Activated T-helper 2 cell treated with anti-CD3 and anti-CD28 coated beads, Interferon-gamma antibody, Interleukin-2, Interleukin-4, amounts not matched to agents 10 μg/mL and 5 μg/mL and 100 μg/mL, durations not matched to agents 14 hours and 24 hours and 36 hours (primary cell): ENCODE measurements around the gene UGCG. TPM values are rescaled to one million over a fixed set of nuclear protein-coding genes. Genes with fewer than 3 reads are reported as not detected.

Experiments used
- DNase-seq: peaks from one replicate; pipeline ENCODE4 v3.0.0; 2021; ENCODE audit warnings: low spot score
- H3K27ac Mint-ChIP-seq: one replicate; pipeline ENCODE4 v1.8.0; 2021; ENCODE audit warnings: mixed read lengths
- H3K27me3 Mint-ChIP-seq: one replicate; pipeline ENCODE4 v1.8.0; 2021; ENCODE audit warnings: low read depth, mixed read lengths
- H3K36me3 Mint-ChIP-seq: one replicate; pipeline ENCODE4 v1.8.0; 2021; ENCODE audit warnings: low read depth, mixed read lengths
- H3K4me1 Mint-ChIP-seq: one replicate; pipeline ENCODE4 v1.8.0; 2021; ENCODE audit warnings: low read depth, mixed read lengths
- H3K4me3 Mint-ChIP-seq: one replicate; pipeline ENCODE4 v1.8.0; 2021; ENCODE audit warnings: low read depth, mild to moderate bottlenecking, moderate library complexity, mixed read lengths
- H3K9me3 Mint-ChIP-seq: one replicate; pipeline ENCODE4 v1.8.0; 2021; ENCODE audit warnings: mixed read lengths
- intact Hi-C: fragments of 100-400 bp; cut with micrococcal nuclease; formaldehyde crosslinking; loops from one replicate; pipeline ENCODE4 v1.15.1; 2023
- total RNA-seq: library from RNA; stranded (reverse); gene quantifications from 2 replicates; pipeline ENCODE4 v1.2.3, GENCODE V29; 2022

Gene UGCG
- 14.4 and 16.6 TPM in 2 replicates for total RNA-seq

DNA sequence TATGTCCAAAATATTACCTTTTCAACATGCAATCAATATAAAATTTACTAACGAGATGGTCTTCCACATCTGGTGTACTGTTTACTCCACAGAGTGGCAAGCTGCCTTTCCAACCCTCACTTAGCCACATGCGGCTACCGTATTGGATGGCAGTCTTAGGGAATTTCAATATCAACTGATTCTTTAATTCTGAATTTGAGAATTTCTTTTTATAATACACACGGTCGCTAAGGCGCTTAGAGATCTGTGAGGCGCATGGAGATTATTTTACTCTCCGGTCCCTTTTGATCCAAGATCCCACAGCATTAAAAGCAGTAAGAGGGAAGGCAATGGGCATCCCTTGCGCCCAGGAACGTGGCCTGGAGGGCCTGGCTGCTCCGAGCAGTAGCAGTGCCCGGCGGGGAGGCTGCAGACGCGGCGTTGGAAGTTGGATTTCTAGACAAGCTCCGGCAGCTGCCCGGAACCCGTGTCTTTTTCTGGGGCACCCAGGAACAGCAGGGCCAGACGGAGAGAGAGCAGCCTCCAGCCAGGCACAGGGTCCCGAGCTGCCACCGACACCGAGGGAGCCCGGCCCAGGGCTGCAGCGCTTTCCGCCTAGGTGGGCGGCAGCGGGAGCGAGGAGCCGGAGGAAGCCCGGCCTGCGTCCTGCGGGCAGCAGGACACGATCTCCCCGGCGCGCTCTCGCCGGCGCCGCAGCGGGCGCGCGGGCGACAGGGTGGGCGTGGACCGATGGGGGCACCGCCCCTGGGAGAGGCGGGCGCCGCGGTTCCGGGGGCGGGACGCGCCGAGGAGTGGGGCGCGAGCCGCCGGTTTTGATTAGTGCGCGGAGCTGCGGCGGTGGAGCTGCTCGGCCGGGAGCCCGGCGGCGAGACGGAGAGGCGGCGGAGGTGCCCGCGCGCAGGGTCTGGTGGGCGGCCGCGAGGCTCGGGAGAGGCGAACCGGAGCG, at the start of gene UGCG:
Gene UGCG, plus strand, starts transcription at position 819 of the 946 bp plus-strand sequence. CDS start 402 bp downstream, outside the sequence.
- intact Hi-C loops: loop anchor here (1.0 to 10.0 kb wide), 7 partner anchors 25 to 479 kb away; partner anchors contain the start of gene GNG10
- H3K27ac Mint-ChIP-seq: peak within 1 kb of the TSS; percentile 83

DNA sequence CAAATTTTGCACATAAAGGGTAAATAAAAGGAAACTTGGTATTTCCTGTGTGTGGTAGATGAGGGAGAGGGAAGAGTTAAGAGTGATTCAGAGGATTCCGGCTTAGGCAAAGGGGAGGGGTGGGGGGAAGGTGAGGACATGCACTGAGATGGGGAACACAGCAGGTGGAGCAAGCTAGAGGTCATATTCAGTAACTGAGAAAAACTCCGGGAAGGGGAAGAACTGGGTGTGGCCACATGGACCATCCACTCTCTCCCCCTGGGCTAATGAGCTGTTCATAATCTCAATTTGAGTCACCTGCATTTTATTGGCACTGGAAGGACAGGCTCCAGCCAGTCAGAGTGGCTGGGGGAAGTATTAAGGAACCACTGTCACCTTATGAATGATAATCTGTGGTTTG, 45.1 kb upstream of the UGCG start:
- H3K4me3 Mint-ChIP-seq: no peak overlapping the region
- no peak overlapping the region for H3K27ac Mint-ChIP-seq
- no peaks in the 10 kb centered on the region for H3K4me1 Mint-ChIP-seq
- DNase-seq: no peak
- H3K36me3 Mint-ChIP-seq: no peaks in the 10 kb centered on the region
- H3K9me3 Mint-ChIP-seq: no peaks in the 10 kb centered on the region
- intact Hi-C loops: no loop called here
- H3K27me3 Mint-ChIP-seq: peaks cover 6% of the 10 kb centered on the region

More for the DNA sequence above, at the start of gene UGCG:
- Mint-ChIP-seq H3K4me3 (peak within 1 kb of the TSS; percentile 84), H3K4me1 (peaks cover 9% of the 10 kb centered on the region), H3K36me3 (no peaks in the 10 kb centered on the region), H3K9me3 (no peaks in the 10 kb centered on the region), H3K27me3 (peaks cover 3% of the 10 kb centered on the region)
- DNase-seq: peak; percentile 85

DNA sequence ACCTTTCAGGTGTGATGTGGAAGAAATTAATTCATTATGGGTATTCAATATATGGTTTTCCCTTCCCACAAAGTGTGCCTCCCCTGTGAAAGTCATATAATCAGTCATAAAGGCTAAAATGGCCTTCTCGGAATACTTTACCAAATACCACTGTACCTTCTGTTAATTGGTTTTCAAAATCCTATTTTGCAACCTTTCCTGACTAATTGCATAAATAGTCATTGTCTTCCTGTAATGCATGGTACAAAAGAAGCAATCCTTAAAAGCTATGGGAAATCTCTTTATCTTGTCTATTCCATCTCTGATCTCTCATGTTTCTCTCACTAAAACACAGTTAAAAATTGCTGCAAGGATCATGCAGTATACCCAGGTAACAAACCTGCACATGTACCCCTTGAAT, 44.3 kb upstream of the UGCG start:
- no peak for DNase-seq
- Mint-ChIP-seq H3K4me1 (no peaks in the 10 kb centered on the region), H3K4me3 (no peak overlapping the region), H3K9me3 (no peaks in the 10 kb centered on the region), H3K36me3 (no peaks in the 10 kb centered on the region), H3K27ac (no peak overlapping the region), H3K27me3 (peaks cover 6% of the 10 kb centered on the region)
- intact Hi-C loops: no loop called here

DNA sequence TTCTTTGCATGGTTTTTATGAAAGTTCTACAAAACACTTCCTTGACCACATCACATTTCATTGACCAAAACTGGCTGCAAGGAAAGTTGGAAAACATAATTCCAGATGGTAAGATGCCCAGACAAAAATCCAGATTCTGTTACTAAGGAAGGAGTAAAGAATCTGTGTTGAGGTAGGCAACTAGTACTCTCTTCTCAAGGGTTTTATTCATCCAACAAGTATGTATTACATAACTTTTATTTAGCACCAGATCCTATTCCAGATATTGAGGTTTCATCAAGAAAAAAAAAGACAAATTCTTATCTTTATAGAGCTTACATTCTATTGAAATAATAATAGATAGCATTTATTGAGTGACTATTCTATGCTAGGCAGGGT, 43.2 kb upstream of the UGCG start:
- H3K27ac Mint-ChIP-seq: no peak overlapping the region
- no peak for DNase-seq
- no peaks in the 10 kb centered on the region for H3K4me1 Mint-ChIP-seq
- intact Hi-C loops: no loop called here
- no peak overlapping the region for H3K4me3 Mint-ChIP-seq
- H3K36me3 Mint-ChIP-seq: no peaks in the 10 kb centered on the region
- no peaks in the 10 kb centered on the region for H3K9me3 Mint-ChIP-seq
- peaks cover 10% of the 10 kb centered on the region for H3K27me3 Mint-ChIP-seq

DNA sequence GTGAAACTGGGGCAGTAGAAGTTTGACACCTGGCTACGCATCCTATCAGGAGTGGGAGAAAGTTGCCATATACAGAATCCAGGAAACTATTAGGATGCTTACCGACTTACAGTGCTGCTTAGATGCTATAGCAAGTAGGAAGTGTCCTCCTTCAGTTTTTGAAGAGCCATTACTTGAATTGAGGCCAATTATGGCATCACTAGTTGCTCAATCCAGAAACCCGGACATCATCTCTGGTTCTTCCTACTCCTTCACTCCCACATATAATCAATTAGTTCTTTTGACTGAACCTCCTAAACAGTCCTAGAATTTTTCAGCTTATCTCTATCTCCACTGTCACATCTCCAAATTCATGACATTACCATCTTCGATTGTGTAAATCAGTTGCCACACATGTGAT, 41.8 kb upstream of the UGCG start:
- Mint-ChIP-seq H3K9me3 (no peaks in the 10 kb centered on the region), H3K36me3 (no peaks in the 10 kb centered on the region), H3K27ac (no peak overlapping the region), H3K27me3 (peaks cover 10% of the 10 kb centered on the region), H3K4me1 (no peaks in the 10 kb centered on the region), H3K4me3 (no peak overlapping the region)
- no peak for DNase-seq
- intact Hi-C loops: no loop called here

DNA sequence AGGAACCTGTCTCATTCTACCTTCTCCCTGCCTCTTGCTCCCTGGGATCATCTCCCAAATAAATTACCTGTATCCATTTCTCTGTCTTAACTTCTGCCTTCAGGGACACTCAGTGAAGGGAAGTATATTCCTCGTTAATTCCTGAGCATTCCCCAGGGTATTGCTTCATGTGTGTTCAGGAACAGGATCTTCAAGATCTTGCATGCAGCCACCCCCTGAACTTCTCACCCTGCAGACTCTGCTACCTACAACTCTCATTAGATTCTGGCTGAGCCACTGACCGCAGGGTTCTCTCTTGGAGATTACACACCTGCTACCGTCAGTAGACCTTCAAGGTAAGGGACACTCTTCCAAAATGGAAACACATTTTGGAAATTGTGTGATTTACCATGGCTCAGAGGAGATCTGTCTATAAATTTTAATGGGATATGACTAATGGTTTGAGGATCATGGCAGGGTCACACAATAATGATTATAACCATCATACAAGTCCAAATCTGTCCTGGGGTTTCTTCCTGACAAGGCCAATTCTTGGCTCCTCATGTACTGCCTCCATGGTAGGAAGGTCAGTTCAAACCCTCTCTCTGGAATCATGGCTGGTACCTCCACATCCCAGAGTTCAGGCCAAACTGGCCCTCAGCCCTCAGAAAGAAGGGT, 38.9 kb upstream of the UGCG start:
- Mint-ChIP-seq H3K4me3 (no peak overlapping the region), H3K27me3 (peaks cover 17% of the 10 kb centered on the region), H3K36me3 (no peaks in the 10 kb centered on the region), H3K9me3 (peaks cover 2% of the 10 kb centered on the region), H3K4me1 (no peaks in the 10 kb centered on the region), H3K27ac (no peak overlapping the region)
- no peak for DNase-seq
- intact Hi-C loops: no loop called here

DNA sequence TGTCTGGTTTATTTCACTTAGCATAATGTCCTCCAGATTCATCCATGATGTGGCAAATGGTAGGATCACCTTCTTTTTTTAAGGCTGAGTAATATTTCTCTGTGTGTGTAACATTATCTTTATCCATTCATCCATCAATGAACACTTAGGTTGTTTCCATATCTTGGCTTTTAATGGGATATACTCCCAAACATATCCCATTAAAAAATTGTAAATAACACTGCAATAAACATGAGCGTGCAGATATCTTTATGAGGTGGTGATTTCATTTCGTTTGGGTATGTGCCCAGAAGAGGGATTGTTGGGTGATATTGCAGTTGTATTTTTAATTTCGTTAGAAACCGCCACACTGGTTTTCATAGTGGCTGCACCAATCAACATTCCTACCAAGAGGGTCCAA, 36.2 kb upstream of the UGCG start:
- DNase-seq: no peak
- H3K9me3 Mint-ChIP-seq: peaks cover 8% of the 10 kb centered on the region
- no peaks in the 10 kb centered on the region for H3K4me1 Mint-ChIP-seq
- intact Hi-C loops: no loop called here
- H3K4me3 Mint-ChIP-seq: no peak overlapping the region
- H3K27ac Mint-ChIP-seq: no peak overlapping the region
- H3K27me3 Mint-ChIP-seq: peaks cover 33% of the 10 kb centered on the region
- H3K36me3 Mint-ChIP-seq: no peaks in the 10 kb centered on the region

DNA sequence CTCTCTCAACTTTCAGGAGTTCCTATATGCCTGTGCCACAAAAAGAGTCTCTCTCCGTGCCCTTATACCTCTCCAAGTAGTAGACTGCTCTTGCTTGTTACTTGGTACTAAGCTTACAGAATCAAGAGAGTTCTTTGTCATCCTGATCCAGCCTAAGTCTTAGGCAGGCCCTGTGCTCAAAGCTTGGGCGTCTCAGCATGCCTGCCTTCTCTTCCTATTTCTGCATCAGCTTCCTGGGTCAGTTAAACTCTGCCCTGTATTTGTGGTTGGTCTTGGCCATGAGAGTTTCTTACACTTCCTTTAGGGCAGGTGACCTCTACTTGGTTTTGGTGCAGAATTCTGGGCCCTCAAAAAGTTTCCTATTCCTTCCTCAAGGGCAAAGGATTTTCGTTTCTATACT, 33.0 kb upstream of the UGCG start:
- H3K27ac Mint-ChIP-seq: no peak overlapping the region
- H3K36me3 Mint-ChIP-seq: no peaks in the 10 kb centered on the region
- H3K9me3 Mint-ChIP-seq: peaks cover 10% of the 10 kb centered on the region
- no peak for DNase-seq
- peaks cover 2% of the 10 kb centered on the region for H3K4me1 Mint-ChIP-seq
- no peak overlapping the region for H3K4me3 Mint-ChIP-seq
- H3K27me3 Mint-ChIP-seq: peaks cover 42% of the 10 kb centered on the region
- intact Hi-C loops: no loop called here

DNA sequence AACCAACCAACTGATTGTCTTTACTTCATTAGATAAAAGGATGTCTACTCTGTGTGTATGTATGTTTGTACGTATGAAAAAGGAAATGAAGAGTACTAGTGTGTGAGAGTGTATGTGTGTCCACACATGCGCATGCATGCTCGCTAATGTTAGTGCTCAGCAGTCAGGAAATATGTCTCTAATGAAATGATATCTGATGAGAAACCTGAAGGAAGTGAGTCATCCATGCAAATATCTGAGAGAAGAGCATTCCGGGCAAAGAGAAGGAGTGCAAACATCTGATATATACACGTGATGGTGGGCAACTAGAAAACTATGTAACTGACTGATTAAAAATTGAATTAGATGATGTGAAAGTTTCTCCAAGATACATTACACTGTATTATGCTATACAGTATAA, 29.6 kb upstream of the UGCG start:
- H3K27me3 Mint-ChIP-seq: peaks cover 47% of the 10 kb centered on the region
- peaks cover 10% of the 10 kb centered on the region for H3K9me3 Mint-ChIP-seq
- intact Hi-C loops: no loop called here
- no peak overlapping the region for H3K4me3 Mint-ChIP-seq
- no peak overlapping the region for H3K27ac Mint-ChIP-seq
- H3K36me3 Mint-ChIP-seq: no peaks in the 10 kb centered on the region
- DNase-seq: no peak
- H3K4me1 Mint-ChIP-seq: peaks cover 18% of the 10 kb centered on the region

DNA sequence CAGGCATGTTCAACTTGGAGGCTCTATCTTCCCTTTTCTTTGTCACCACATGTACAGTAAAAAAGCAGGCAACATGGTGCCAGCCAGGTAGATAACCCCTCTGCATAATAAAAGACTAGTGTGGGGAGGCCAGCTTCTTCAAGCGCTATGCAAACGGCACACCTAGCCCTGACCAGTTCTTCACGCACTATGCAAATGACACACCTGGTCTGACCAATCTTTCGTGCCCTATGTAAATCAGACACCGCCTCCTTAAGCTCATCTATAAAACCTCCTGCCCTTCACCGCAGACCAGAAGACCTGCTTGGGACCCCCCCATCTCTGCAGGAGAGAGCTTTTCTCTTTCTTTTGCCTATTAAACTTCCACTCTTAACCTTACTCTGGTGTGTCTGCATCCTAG, 28.1 kb upstream of the UGCG start:
- no peaks in the 10 kb centered on the region for H3K36me3 Mint-ChIP-seq
- H3K9me3 Mint-ChIP-seq: peaks cover 3% of the 10 kb centered on the region
- intact Hi-C loops: no loop called here
- no peak overlapping the region for H3K27ac Mint-ChIP-seq
- DNase-seq: no peak
- no peak overlapping the region for H3K4me3 Mint-ChIP-seq
- H3K27me3 Mint-ChIP-seq: peaks cover 55% of the 10 kb centered on the region
- peaks cover 18% of the 10 kb centered on the region for H3K4me1 Mint-ChIP-seq

DNA sequence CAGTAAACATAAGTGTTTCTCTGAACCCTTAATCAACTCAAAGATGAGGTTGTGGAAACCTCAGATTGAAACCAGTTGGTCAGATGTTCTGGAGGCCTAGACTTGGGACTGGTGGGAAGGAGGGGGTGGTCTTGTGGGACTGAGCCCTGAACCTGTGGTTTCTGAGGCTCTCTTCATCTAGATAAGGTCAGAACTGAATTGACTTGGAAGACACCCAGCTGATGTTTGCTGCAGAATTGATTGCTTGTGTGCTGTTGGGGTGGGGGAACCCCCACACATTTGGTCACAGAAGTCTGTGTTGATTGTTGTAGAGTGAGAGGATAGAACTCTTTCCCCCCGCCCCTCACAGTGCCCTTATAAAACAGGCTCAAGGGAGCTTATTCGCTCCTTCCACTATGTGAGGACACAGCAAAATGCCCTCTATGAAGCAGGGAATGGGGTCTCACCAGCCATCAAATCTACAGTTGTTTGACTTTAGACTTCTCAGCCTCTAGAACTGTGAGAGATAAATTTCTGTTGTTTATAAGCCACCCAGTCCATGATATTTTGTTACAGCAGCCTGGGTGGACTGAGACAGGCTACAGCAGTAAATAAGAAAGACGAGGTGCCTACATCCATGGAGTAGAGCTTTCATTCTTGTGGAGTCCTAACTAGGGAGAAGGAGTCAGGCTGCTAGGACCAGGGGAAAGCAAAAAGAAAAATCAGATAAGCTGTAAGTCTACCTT, 25.7 kb upstream of the UGCG start:
- Mint-ChIP-seq H3K36me3 (no peaks in the 10 kb centered on the region), H3K9me3 (peaks cover 3% of the 10 kb centered on the region), H3K27ac (no peak overlapping the region), H3K4me1 (peaks cover 18% of the 10 kb centered on the region), H3K4me3 (no peak overlapping the region), H3K27me3 (peaks cover 50% of the 10 kb centered on the region)
- DNase-seq: peak; percentile 11
- intact Hi-C loops: loop anchor here (1.0 to 2.0 kb wide), 4 partner anchors 26 to 166 kb away; partner anchors contain the start of gene UGCG

DNA sequence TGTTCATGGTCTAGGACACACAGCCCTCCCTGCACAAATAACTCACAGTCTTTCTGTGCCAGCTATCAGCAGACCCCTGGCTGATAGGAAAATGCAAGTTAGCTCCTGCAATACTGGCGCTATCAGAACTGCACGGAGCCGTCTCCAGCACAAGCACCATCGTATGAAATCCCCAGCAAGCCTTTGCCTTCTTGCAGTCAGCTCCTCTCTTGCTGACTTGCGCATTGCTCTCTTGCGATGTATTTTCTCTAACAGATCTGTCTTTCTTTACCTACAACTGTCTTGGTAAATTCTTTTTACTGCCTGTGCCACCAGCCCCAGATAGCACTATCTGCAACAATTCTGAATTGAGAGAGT, 25.1 kb upstream of the UGCG start:
- no peaks in the 10 kb centered on the region for H3K36me3 Mint-ChIP-seq
- H3K4me1 Mint-ChIP-seq: peaks cover 18% of the 10 kb centered on the region
- intact Hi-C loops: loop anchor here (2.0 kb wide), 3 partner anchors 25 to 121 kb away; partner anchors contain the start of gene UGCG
- peaks cover 55% of the 10 kb centered on the region for H3K27me3 Mint-ChIP-seq
- peaks cover 3% of the 10 kb centered on the region for H3K9me3 Mint-ChIP-seq
- no peak for DNase-seq
- H3K27ac Mint-ChIP-seq: no peak overlapping the region
- H3K4me3 Mint-ChIP-seq: no peak overlapping the region
